HUDEP-2 (cell line): ENCODE data around the gene SDK1.
"Not testable (repeated sequence)": the region's sequence is repeated elsewhere in the genome, so short reads cannot be mapped to it uniquely, and the experiment has no call there.

ENCODE experiments used
- DNase-seq, 76 experiments: peaks; one replicate each; lab custom pipeline; 2025; ENCODE audit not compliant: unreplicated experiment in 76 of 76; lab: John Stamatoyannopoulos, UW

The SDK1 gene

GRCh38 chr7:3931843-3932242, 630.8 kb downstream of the SDK1 start:
- DNase-seq = no peak

DNA sequence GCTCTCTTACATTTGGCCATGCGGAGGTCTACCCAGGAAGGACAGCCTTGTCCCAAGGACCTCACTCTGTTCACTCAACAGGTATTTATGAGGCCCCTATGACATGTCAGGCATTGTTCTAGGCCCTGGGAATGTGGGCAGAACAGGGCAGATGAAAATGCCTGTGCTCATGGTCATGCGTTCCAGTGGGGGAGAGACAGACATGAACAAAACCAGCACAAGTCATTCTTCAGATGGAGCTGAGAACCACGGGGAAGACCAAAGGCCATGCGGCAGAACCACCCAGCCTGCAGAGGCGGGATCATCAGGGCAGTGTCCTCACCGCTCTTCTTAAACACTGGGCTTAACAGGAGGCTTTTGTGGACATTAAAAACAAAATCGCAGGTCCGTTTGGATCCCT, 636.1 kb downstream of the SDK1 start:
- DNase-seq = no peak

GRCh38 chr7:3937605-3938004, 636.6 kb downstream of the SDK1 start:
- DNase-seq = no peak

DNA sequence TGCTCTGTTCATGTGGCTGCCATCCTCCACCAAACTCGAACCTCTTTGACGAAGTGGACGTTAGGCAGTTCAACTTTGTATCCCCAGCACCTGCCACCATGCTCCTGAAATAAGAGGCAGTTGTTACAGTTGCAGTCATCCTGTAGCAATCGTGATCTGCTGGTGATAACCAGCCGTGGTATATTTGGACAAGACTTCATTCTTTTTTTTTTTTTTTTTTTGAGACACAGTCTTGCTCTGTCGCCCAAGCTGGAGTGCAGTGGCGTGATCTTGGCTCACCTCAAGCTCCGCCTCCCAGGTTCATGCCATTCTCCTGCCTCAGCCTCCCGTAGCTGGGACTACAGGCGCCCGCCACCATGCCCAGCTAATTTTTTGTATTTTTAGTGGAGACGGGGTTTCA, 640.7 kb downstream of the SDK1 start:
- not testable (repeated sequence) for DNase-seq

GRCh38 chr7:3942276-3942675, 641.2 kb downstream of the SDK1 start:
- DNase-seq = no peak

DNA sequence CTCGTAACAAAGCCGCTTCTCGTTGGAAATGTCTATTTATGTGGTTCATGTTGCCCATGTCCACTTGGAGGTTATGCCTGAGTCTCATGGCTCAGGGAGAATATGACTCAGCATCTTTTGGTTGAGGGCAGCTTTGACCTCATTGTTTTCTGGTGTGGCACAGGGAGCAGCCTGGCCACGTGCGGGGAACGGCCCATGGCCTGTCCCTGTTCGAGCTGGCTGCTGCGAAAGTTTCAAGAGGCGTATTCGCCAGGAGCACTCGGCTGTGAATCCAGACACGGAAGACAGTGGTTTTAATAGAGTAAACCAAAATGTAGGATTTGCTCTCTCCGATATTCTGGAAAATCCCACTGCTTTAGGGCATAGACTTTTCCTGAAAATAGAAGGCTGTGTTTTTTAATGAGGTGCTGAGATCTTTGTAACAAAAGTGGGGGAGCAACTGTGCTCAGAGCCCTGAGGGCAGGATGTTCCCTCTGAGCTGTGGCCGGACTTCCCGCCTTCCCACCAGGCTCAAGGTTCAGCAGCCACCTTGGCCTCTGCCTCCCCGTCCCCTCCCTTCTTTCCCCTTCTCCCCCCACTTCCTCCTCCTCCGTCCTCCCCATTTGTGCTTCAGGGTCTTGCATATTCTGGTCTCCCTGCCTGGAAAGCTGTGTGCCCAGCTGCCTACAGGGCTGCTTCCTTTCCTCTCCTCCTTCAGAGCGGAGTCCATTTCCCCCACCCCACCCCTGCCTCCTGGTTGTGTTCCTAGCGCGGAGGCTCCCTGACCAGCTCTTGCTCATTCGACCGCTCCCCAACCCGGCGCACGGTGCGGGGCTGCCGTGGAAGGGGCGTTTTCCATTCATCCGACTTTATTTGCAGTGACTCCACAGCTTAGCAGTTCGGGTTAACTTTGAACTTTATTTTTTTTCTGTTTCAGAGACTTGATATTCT, 642.0 kb downstream of the SDK1 start:
- no peak for DNase-seq

- DNase-seq = no peak
Observed at GRCh38 chr7:3943779-3944520, 642.9 kb downstream of the SDK1 start.

DNA sequence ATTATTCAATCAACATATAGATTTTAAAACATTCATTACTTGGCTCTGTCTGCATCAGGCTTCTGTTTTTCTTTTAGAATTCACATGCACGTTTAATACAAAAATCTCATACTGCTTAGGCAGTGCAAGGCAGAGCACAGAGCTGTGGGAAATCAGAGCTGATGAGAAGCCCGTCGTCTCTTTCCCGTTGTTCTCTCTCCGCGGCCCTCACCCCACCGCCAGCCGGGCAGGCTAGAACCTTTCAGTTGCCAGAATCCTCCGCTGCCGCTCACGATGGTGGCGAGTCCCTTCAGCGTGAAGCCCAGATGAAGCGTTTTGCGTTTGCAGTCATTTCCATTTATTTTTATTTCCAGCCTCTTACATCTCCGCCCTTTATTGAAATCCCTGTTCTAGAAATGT, 648.2 kb downstream of the SDK1 start:
- no peak for DNase-seq

- DNase-seq = no peak
Observed at GRCh38 chr7:3950249-3950648, 649.2 kb downstream of the SDK1 start.

DNA sequence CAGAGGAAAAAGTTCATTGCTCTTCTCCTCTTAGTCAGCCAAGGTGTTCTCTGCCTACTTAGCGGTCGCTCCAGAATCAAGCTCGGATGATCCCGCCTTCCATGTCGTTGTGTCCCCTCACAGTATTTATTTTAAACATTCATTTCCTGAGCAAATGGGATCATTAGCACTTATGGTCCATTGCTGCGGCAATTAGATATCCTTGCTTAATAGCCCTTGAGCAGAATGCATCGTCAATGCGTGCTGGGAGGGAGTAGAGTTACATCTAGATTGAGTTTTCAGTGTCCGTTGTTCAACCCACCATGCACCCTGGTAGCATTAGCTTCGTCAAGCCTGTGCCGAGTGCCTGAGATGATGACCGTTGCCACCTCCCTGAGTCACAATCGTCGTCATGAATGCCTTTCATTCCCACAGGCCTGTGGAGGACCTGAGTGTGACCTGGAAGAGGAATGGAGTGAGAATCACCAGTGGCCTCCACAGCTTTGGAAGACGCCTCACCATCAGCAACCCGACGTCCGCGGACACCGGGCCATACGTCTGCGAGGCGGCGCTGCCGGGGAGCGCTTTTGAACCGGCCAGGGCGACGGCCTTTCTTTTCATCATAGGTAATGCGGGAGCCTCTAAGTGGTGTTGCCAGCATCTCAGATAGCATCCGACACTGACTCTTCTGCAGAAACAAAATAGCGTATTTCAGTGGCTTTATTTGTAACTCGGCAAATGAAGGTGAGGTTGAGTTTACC, 650.4 kb downstream of the SDK1 start:
- DNase-seq = no peak

DNA sequence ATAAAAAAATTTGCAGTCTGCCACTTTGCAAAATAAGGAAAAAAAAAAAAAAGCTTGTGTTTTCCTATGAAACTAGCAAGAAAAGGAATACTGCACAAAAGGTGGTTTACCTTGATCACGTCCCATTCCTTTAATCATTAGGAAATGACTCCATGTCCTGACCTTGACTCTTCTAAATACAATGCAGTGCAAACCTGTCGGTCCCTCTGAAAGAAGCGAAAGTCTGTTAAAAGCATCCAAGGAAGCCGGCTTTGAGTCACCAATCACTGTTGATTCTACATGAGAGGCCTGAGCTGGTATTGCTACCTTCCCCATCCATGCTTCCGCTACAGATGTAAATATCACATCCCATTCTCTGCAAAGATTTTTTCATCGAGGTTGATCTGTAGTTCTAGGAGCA, 652.1 kb downstream of the SDK1 start:
- DNase-seq = no peak

DNA sequence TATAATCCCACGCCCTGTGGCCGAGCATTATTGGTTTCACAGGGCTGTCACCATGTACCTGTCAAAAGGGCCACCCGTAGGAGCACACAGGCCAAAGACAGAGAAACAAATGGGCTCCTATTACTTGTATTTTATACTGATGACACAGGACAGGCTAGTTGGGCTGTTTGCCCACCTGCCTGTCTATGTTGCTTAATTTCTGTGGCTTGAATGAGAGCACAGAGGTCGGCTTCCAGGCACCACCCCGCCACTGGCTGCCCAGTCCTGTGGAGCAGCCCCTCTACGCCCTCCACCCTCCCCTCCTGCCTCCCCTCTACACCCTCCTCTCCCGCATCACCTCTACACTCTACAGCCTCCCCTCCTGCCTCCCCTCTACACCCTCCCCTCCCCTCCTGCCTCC, 652.9 kb downstream of the SDK1 start:
- no peak for DNase-seq

GRCh38 chr7:3955026-3955425, 654.0 kb downstream of the SDK1 start:
- DNase-seq = no peak

GRCh38 chr7:3955751-3956696, 655.0 kb downstream of the SDK1 start:
- DNase-seq = no peak

GRCh38 chr7:3956949-3957348, 655.9 kb downstream of the SDK1 start:
- no peak for DNase-seq

- DNase-seq = no peak
Observed at GRCh38 chr7:3957472-3958108, 656.5 kb downstream of the SDK1 start.

DNA sequence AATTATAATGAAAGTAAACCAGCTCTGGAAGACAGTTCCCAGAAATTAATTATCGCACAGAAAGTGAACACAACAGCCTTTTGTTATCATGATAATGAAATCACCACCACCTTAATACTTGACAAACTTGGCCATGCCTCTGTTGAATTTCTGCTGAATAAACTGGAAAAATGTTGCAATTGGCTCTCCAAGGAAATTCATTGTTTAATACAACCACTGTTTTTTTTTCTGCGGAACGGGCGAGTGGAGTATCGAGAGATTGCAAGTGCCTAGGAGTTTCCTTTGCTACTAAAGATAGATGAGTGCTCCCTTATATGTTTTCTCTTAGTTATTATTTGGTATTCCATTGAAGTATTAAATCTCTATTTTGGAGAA, 657.0 kb downstream of the SDK1 start:
- no peak for DNase-seq

- no peak for DNase-seq
Observed at GRCh38 chr7:3959364-3959763, 658.3 kb downstream of the SDK1 start.

- no peak for DNase-seq
Observed at GRCh38 chr7:3960050-3960763, 659.2 kb downstream of the SDK1 start.
